ENCODE data around the gene PPP1R14D. TPM values are rescaled to one million over a fixed set of nuclear protein-coding genes. Genes with fewer than 3 reads are reported as not detected.

The PPP1R14D gene
- total and polyA plus RNA-seq, 3 experiments from 2014 or later = not detected

DNA sequence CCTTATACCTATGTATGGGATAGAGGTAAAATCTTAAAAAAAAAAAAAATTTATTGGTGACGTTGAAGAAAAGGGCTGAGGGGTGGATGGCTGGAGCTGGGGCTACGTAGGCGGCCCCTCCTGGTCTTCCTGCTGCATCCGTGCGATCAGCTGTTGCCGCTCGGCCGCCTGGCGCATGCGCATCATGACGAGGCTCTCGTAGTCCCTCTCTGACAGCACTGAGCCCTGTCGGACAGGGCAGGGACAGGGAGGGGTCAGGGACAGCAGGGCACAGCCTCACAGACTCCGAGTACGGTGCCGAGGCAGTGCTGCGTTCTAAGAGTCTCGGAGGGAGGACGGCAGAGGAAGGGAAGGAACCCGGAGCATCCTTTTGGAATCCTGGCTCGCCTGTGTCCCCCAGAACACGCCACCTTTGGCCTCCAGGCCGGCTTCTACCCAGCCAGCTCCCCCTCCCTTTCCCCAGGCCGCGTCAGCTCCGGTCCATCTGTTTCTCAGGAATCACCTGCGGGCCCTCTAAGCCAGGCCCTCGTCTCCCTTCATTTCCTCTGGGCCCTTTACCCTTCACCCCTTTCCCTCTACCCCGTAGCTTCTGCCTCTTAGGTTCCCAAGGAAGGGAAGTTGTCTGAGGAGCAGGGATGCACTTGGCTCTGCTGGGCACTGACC lies 60.5 kb downstream of the PPP1R14D start:
- Mint-ChIP-seq H3K9me3 (no peaks in the 10 kb centered on the region), H3K27ac (peak overlapping the region in 7 of 8 donors; percentile 34 to 96 (median 85)), H3K27me3 (no peaks in the 10 kb centered on the region), H3K4me1 (peaks cover 32 to 55% (median 38%) of the 10 kb centered on the region in 3 donors), H3K36me3 (peaks cover 0 to 38% (median 2%) of the 10 kb centered on the region in 3 donors), H3K4me3 (peak overlapping the region in 3 of 7 donors; percentile 57 to 69 (median 66))
- Histone ChIP-seq H3K4me3 (ENCODE audit: low read length) (no peak overlapping the region), H3K9me3 (ENCODE audit: low read length) (no peaks in the 10 kb centered on the region), H3K4me1 (ENCODE audit: insufficient read depth, low read length) (peaks cover 36% of the 10 kb centered on the region), H3K27ac (ENCODE audit: low read depth, low read length) (no peak overlapping the region), H3K36me3 (ENCODE audit: insufficient read depth, low read length) (no peaks in the 10 kb centered on the region), H3K27me3 (ENCODE audit: insufficient read depth, low read length, poor library complexity, severe bottlenecking) (no peaks in the 10 kb centered on the region)
- POLR2A ChIA-PET = interaction anchor here (1.9 kb wide), 1 partner anchor 73 kb away, joined by 4 read pairs; the partner anchor contains the start of gene RAD51
- CTCF ChIA-PET = interaction anchor here (1.1 to 9.7 kb wide), 3 partner anchors 9 to 17 kb away, joined by 3 to 45 read pairs (median 6); no protein-coding TSS in a partner anchor
- no peak for DNase-seq

DNA sequence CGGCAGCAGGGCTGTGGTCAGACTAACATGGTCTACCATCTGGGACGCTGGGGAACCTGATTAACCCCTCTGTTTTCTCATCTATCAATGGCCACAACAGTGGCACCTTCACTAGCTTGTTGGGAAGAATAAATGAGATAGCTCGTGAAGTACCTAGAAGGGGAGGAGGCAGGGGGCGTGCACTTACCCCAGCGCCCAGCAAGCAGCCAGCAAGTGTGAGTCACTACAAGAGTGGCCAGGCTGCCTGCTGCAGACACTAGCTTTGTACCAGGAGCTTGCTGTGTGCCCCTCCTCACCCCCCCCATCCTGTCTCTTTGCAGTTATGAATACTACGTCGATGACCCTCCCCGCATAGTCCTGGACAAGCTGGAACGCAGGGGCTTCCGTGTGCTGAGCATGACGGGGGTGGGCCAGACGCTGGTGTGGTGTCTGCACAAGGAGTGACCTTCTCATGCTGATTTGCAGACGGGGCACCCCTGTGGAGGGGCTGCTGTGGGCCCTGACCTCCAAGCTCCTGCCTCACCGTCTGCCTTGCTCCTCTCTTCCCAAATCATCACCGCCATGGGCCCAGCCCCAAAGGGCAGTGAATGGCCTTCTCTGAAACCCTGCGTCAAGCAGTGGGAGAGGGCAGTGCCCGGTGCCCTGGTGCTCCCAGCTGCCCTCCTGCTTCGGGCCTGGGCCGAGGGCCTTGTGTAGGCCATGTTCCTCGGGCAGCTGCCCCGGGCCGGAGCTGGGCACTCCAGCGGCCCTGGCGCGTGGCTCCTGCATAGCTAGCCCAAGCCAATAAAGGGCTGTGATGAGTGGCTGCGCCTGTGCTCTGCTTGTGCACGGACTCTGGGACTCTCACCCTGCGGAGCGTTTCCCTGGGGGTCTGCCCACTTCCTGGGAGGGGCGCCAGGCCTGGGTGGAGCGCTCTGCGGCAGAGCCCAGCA lies 61.3 kb downstream of the PPP1R14D start:
- DNase-seq = no peak
- H3K4me1 ChIP-seq (ENCODE audit: insufficient read depth, low read length) = peaks cover 42% of the 10 kb centered on the region
- Mint-ChIP-seq H3K4me1 (peaks cover 32 to 57% (median 39%) of the 10 kb centered on the region in 3 donors), H3K27me3 (no peaks in the 10 kb centered on the region), H3K4me3 (no peak overlapping the region), H3K27ac (peak overlapping the region in 2 of 8 donors; percentile 60 to 64), H3K36me3 (peaks cover 0 to 33% (median 2%) of the 10 kb centered on the region in 3 donors), H3K9me3 (no peaks in the 10 kb centered on the region)
- no peaks in the 10 kb centered on the region for H3K27me3 ChIP-seq (ENCODE audit: insufficient read depth, low read length, poor library complexity, severe bottlenecking)
- no peak overlapping the region for H3K4me3 ChIP-seq (ENCODE audit: low read length)
- ChIA-PET POLR2A (no interaction called here), CTCF (interaction anchor here (1.1 to 9.7 kb wide), 3 partner anchors 9 to 16 kb away, joined by 3 to 45 read pairs (median 6); no protein-coding TSS in a partner anchor)
- H3K27ac ChIP-seq (ENCODE audit: low read depth, low read length) = no peak overlapping the region
- H3K9me3 ChIP-seq (ENCODE audit: low read length) = no peaks in the 10 kb centered on the region
- no peaks in the 10 kb centered on the region for H3K36me3 ChIP-seq (ENCODE audit: insufficient read depth, low read length)

- Mint-ChIP-seq H3K9me3 (no peaks in the 10 kb centered on the region), H3K36me3 (peaks cover 0 to 31% (median 2%) of the 10 kb centered on the region in 3 donors), H3K4me3 (peak overlapping the region in 1 of 7 donors; percentile 15), H3K27ac (peak overlapping the region; percentile 59 to 97 (median 93)), H3K4me1 (peaks cover 32 to 57% (median 39%) of the 10 kb centered on the region in 3 donors), H3K27me3 (no peaks in the 10 kb centered on the region)
- POLR2A ChIA-PET = no interaction called here
- Histone ChIP-seq H3K4me3 (ENCODE audit: low read length) (no peak overlapping the region), H3K36me3 (ENCODE audit: insufficient read depth, low read length) (no peaks in the 10 kb centered on the region), H3K4me1 (ENCODE audit: insufficient read depth, low read length) (peaks cover 42% of the 10 kb centered on the region), H3K27me3 (ENCODE audit: insufficient read depth, low read length, poor library complexity, severe bottlenecking) (no peaks in the 10 kb centered on the region), H3K9me3 (ENCODE audit: low read length) (no peaks in the 10 kb centered on the region), H3K27ac (ENCODE audit: low read depth, low read length) (no peak overlapping the region)
- DNase-seq = no peak
- CTCF ChIA-PET = interaction anchor here (1.3 to 9.7 kb wide), 4 partner anchors 10 to 16 kb away, joined by 3 to 45 read pairs (median 4); no protein-coding TSS in a partner anchor
These were observed 62.2 kb downstream of the PPP1R14D start for GRCh38 chr15:40766194-40766815.

Other genes starting within 250 kb of the PPP1R14D start
- gene KNL1, start 234.5 kb downstream of the PPP1R14D start, total RNA-seq = 10 to 100 TPM; 19.2 to 19.5 TPM
- gene KNL1, start 234.5 kb downstream of the PPP1R14D start, polyA plus RNA-seq = 0.03 TPM
- 10 to 100 TPM; 54.3 to 57.6 TPM for gene RAD51, start 133.5 kb downstream of the PPP1R14D start, total RNA-seq
- 1.7 TPM for gene RAD51, start 133.5 kb downstream of the PPP1R14D start, polyA plus RNA-seq
- gene RMDN3, start 73.5 kb downstream of the PPP1R14D start, total RNA-seq = 10 to 100 TPM; 42.4 to 43.3 TPM
- 35.1 TPM for gene RMDN3, start 73.5 kb downstream of the PPP1R14D start, polyA plus RNA-seq
- 10 to 100 TPM; 19.5 to 21.5 TPM for gene GCHFR, start 64.6 kb downstream of the PPP1R14D start, total RNA-seq
- 114 TPM for gene GCHFR, start 64.6 kb downstream of the PPP1R14D start, polyA plus RNA-seq
- gene C15orf62, start 58.7 kb downstream of the PPP1R14D start, total RNA-seq = under 1 TPM; 0.44 to 0.53 TPM
- gene C15orf62, start 58.7 kb downstream of the PPP1R14D start, polyA plus RNA-seq = 0.79 TPM
- gene ZFYVE19, start 21.6 kb downstream of the PPP1R14D start, total RNA-seq = 10 to 100 TPM; 22.5 to 25.5 TPM
- 22.3 TPM for gene ZFYVE19, start 21.6 kb downstream of the PPP1R14D start, polyA plus RNA-seq
- gene DNAJC17, start 21.2 kb downstream of the PPP1R14D start, total RNA-seq = 10 to 100 TPM; 46.5 to 47.0 TPM
- gene DNAJC17, start 21.2 kb downstream of the PPP1R14D start, polyA plus RNA-seq = 35.3 TPM
- 1 to 10 TPM; 6.7 to 7.6 TPM for gene SPINT1, start 15.3 kb upstream of the PPP1R14D start, total RNA-seq
- 3.1 TPM for gene SPINT1, start 15.3 kb upstream of the PPP1R14D start, polyA plus RNA-seq
- gene RHOV, start 45.5 kb upstream of the PPP1R14D start, total RNA-seq = under 1 TPM; 0.24 to 0.40 TPM
- not detected for gene RHOV, start 45.5 kb upstream of the PPP1R14D start, polyA plus RNA-seq
- gene VPS18, start 65.7 kb upstream of the PPP1R14D start, total RNA-seq = 10 to 100 TPM; 17.2 to 17.8 TPM
- gene VPS18, start 65.7 kb upstream of the PPP1R14D start, polyA plus RNA-seq = 23.0 TPM
- not detected for gene DLL4, start 100.6 kb upstream of the PPP1R14D start, total RNA-seq
- not detected for gene DLL4, start 100.6 kb upstream of the PPP1R14D start, polyA plus RNA-seq
- gene CHAC1, start 124.8 kb upstream of the PPP1R14D start, total RNA-seq = 10 to 100 TPM; 15.1 to 16.7 TPM
- gene CHAC1, start 124.8 kb upstream of the PPP1R14D start, polyA plus RNA-seq = not detected